Esophagus muscularis mucosa (tissue), 4 donors: Measurements from ENCODE around the gene IFT27.

Experiments
- CTCF ChIP-seq, 3 experiments: fragments of 200-600 bp in 2 of 3; fragments of 450-650 bp in 1 of 3; sonication (generic) in 2 of 3; IDR thresholded peaks; one replicate each; pipeline ENCODE4 v1.5.1; 2017 to 2019; ENCODE audit warnings: antibody characterized with exemption in 3 of 3, mild to moderate bottlenecking in 2 of 3, moderate library complexity in 1 of 3
- EP300 ChIP-seq: sonication (generic); formaldehyde crosslinking; IDR thresholded peaks from one replicate; pipeline ENCODE4 v1.6.1; 2017; ENCODE audit warnings: antibody characterized with exemption
- POLR2A ChIP-seq: fragments of 450-650 bp; IDR thresholded peaks from one replicate; pipeline ENCODE4 v1.6.1; 2017; ENCODE audit warnings: antibody characterized with exemption, moderate library complexity, mild to moderate bottlenecking, low read depth
- POLR2AphosphoS5 ChIP-seq, 2 donors: sonication (generic); formaldehyde crosslinking; IDR thresholded peaks; one replicate each; pipeline ENCODE4 v1.6.1; 2017; ENCODE audit warnings: antibody characterized with exemption in 2 of 2

- TF ChIP-seq POLR2A: no peak
- no peak for TF ChIP-seq CTCF (IDR thresholded peaks at IDR 0.05)
- TF ChIP-seq EP300: no peak
- TF ChIP-seq POLR2AphosphoS5 (IDR thresholded peaks at IDR 0.05): no peak
Observed at GRCh38 chr22:36816339-36816635, 40.4 kb upstream of the IFT27 start.
